ENCODE results near the gene GDF10. TPM values are rescaled to one million over a fixed set of nuclear protein-coding genes. Genes with fewer than 3 reads are reported as not detected.

The GDF10 gene
- total RNA-seq, 1 donor from 2014 or later, result not detected

- intact Hi-C loops (cut with micrococcal nuclease), result no loop called here
Measured at GRCh38 chr10:47268696-47269095, 31.3 kb upstream of the GDF10 start.

GRCh38 chr10:47269294-47269693, 30.7 kb upstream of the GDF10 start:
- intact Hi-C loops (cut with micrococcal nuclease), result no loop called here

- intact Hi-C loops (cut with micrococcal nuclease), result no loop called here
Measured at GRCh38 chr10:47276071-47276470, 23.9 kb upstream of the GDF10 start.

GRCh38 chr10:47276576-47277351, 23.2 kb upstream of the GDF10 start:
- intact Hi-C loops (cut with micrococcal nuclease), result no loop called here

GRCh38 chr10:47277352-47278151, 22.4 kb upstream of the GDF10 start:
- intact Hi-C loops (cut with micrococcal nuclease), result no loop called here

GRCh38 chr10:47278152-47278473, 21.9 kb upstream of the GDF10 start:
- intact Hi-C loops (cut with micrococcal nuclease), result no loop called here

GRCh38 chr10:47278720-47279119, 21.3 kb upstream of the GDF10 start:
- intact Hi-C loops (cut with micrococcal nuclease), result no loop called here

- intact Hi-C loops (cut with micrococcal nuclease), result no loop called here
Measured at GRCh38 chr10:47279276-47279675, 20.7 kb upstream of the GDF10 start.

- intact Hi-C loops (cut with micrococcal nuclease), result no loop called here
Measured at GRCh38 chr10:47282005-47282656, 17.9 kb upstream of the GDF10 start.

- intact Hi-C loops (cut with micrococcal nuclease), result no loop called here
Measured at GRCh38 chr10:47282657-47283018, 17.4 kb upstream of the GDF10 start.

GRCh38 chr10:47283101-47283630, 16.8 kb upstream of the GDF10 start:
- intact Hi-C loops (cut with micrococcal nuclease), result no loop called here

- intact Hi-C loops (cut with micrococcal nuclease), result no loop called here
Measured at GRCh38 chr10:47283848-47284247, 16.1 kb upstream of the GDF10 start.

- intact Hi-C loops (cut with micrococcal nuclease), result loop anchor here (5.0 kb wide), 1 partner anchor 118 kb away; no protein-coding TSS in a partner anchor
Measured at GRCh38 chr10:47285381-47286115, 14.4 kb upstream of the GDF10 start.

GRCh38 chr10:47286116-47286505, 13.9 kb upstream of the GDF10 start:
- intact Hi-C loops (cut with micrococcal nuclease), result loop anchor here (5.0 kb wide), 1 partner anchor 119 kb away; no protein-coding TSS in a partner anchor

- intact Hi-C loops (cut with micrococcal nuclease), result loop anchor here (5.0 kb wide), 1 partner anchor 119 kb away; no protein-coding TSS in a partner anchor
Measured at GRCh38 chr10:47286591-47287315, 13.2 kb upstream of the GDF10 start.

GRCh38 chr10:47287365-47287802, 12.6 kb upstream of the GDF10 start:
- intact Hi-C loops (cut with micrococcal nuclease), result loop anchor here (5.0 kb wide), 1 partner anchor 120 kb away; no protein-coding TSS in a partner anchor

GRCh38 chr10:47287805-47288204, 12.2 kb upstream of the GDF10 start:
- intact Hi-C loops (cut with micrococcal nuclease), result loop anchor here (5.0 kb wide), 1 partner anchor 121 kb away; no protein-coding TSS in a partner anchor

GRCh38 chr10:47288236-47288635, 11.8 kb upstream of the GDF10 start:
- intact Hi-C loops (cut with micrococcal nuclease), result loop anchor here (5.0 kb wide), 1 partner anchor 121 kb away; no protein-coding TSS in a partner anchor

GRCh38 chr10:47288916-47289495, 11.0 kb upstream of the GDF10 start:
- intact Hi-C loops (cut with micrococcal nuclease), result loop anchor here (5.0 kb wide), 1 partner anchor 122 kb away; no protein-coding TSS in a partner anchor

- intact Hi-C loops (cut with micrococcal nuclease), result loop anchor here (5.0 kb wide), 1 partner anchor 123 kb away; no protein-coding TSS in a partner anchor
Measured at GRCh38 chr10:47289921-47290320, 10.1 kb upstream of the GDF10 start.

Data from T-helper 2 cell treated with Interferon-gamma antibody and Interleukin-4, amounts not matched to agents 100 ng/mL and 5 ng/mL, for 36 hours (primary cell).